ENCODE measurements around the gene HELT.

HELT gene

DNA sequence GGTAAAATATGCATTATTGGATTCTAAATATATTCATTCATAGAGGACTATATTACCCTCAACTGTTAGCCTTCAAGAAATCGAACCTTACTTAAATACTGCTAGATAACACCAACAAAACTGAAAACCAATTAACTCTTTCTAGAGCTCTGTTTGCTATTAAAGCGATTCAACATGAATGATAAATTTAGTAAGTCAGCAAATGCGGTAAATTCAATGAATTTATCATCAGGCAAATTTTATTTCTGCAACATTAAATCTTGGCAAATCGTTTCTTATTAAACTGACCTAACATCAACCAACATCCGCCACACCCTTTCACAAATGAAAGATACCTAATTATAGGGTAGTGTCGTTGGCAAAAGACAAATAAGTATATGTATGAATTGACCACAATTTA, 26.4 kb upstream of the HELT start:
- H3K27ac ChIP-seq (ENCODE audit: extremely low read depth, low read depth, low read length) = no peak overlapping the region
- no peaks in the 10 kb centered on the region for H3K9me3 ChIP-seq (ENCODE audit: control insufficient read depth, insufficient read depth, low read depth, low read length)
- ChIA-PET POLR2A (no interaction called here), CTCF (interaction anchor here (0.6 to 0.8 kb wide), 2 partner anchors 8 to 116 kb away, joined by 3 to 4 read pairs; no protein-coding TSS in a partner anchor)
- H3K36me3 ChIP-seq (ENCODE audit: control insufficient read depth in 2 of 2, insufficient read depth in 1 of 2, low read length in 2 of 2) = no peaks in the 10 kb centered on the region
- H3K4me1 ChIP-seq (ENCODE audit: control insufficient read depth, insufficient read depth, low read length) = no peaks in the 10 kb centered on the region
- no peak overlapping the region for H3K4me3 ChIP-seq (ENCODE audit: low read depth, low read length)
- TF ChIP-seq, protein P1, sequence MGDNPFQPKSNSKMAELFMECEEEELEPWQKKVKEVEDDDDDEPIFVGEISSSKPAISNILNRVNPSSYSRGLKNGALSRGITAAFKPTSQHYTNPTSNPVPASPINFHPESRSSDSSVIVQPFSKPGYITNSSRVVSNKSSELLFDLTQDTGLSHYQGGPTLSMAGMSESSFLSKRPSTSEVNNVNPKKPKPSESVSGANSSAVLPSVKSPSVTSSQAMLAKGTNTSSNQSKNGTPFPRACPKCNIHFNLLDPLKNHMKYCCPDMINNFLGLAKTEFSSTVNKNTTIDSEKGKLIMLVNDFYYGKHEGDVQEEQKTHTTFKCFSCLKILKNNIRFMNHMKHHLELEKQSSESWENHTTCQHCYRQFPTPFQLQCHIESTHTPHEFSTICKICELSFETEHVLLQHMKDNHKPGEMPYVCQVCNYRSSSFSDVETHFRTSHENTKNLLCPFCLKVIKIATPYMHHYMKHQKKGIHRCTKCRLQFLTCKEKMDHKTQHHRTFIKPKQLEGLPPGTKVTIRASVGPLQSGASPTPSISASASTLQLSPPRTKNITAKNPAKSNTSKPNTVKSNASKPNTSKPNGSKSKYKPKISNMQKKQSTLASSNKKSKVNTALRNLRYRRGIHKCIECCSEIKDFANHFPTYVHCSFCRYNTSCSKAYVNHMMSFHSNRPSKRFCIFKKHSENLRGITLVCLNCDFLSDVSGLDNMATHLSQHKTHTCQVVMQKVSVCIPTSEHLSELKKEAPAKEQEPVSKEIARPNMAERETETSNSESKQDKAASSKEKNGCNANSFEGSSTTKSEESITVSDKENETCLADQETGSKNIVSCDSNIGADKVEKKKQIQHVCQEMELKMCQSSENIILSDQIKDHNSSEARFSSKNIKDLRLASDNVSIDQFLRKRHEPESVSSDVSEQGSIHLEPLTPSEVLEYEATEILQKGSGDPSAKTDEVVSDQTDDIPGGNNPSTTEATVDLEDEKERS (tag by site-specific recombination; IDR thresholded peaks at IDR 0.05) = no peak
- TF ChIP-seq ZNF623 (tag by site-specific recombination; IDR thresholded peaks at IDR 0.05) = no peak
- no peak for TF ChIP-seq ZBTB21 (tag by site-specific recombination; IDR thresholded peaks at IDR 0.05)
- TF ChIP-seq, protein P2, sequence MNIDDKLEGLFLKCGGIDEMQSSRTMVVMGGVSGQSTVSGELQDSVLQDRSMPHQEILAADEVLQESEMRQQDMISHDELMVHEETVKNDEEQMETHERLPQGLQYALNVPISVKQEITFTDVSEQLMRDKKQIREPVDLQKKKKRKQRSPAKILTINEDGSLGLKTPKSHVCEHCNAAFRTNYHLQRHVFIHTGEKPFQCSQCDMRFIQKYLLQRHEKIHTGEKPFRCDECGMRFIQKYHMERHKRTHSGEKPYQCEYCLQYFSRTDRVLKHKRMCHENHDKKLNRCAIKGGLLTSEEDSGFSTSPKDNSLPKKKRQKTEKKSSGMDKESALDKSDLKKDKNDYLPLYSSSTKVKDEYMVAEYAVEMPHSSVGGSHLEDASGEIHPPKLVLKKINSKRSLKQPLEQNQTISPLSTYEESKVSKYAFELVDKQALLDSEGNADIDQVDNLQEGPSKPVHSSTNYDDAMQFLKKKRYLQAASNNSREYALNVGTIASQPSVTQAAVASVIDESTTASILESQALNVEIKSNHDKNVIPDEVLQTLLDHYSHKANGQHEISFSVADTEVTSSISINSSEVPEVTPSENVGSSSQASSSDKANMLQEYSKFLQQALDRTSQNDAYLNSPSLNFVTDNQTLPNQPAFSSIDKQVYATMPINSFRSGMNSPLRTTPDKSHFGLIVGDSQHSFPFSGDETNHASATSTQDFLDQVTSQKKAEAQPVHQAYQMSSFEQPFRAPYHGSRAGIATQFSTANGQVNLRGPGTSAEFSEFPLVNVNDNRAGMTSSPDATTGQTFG (tag by site-specific recombination; IDR thresholded peaks at IDR 0.05; ENCODE audit: borderline replicate concordance) = no peak
- TF ChIP-seq ZNF366 (tag by site-specific recombination; conservative IDR thresholded peaks at IDR 0.05) = no peak
- TF ChIP-seq, protein P3, sequence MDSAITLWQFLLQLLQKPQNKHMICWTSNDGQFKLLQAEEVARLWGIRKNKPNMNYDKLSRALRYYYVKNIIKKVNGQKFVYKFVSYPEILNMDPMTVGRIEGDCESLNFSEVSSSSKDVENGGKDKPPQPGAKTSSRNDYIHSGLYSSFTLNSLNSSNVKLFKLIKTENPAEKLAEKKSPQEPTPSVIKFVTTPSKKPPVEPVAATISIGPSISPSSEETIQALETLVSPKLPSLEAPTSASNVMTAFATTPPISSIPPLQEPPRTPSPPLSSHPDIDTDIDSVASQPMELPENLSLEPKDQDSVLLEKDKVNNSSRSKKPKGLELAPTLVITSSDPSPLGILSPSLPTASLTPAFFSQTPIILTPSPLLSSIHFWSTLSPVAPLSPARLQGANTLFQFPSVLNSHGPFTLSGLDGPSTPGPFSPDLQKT (IDR thresholded peaks at IDR 0.05; ENCODE audit: borderline replicate concordance, low read depth, low read length) = no peak
- TF ChIP-seq ZNF211 (tag by site-specific recombination; IDR thresholded peaks at IDR 0.05; ENCODE audit: low read depth) = no peak
- TF ChIP-seq, protein P4, sequence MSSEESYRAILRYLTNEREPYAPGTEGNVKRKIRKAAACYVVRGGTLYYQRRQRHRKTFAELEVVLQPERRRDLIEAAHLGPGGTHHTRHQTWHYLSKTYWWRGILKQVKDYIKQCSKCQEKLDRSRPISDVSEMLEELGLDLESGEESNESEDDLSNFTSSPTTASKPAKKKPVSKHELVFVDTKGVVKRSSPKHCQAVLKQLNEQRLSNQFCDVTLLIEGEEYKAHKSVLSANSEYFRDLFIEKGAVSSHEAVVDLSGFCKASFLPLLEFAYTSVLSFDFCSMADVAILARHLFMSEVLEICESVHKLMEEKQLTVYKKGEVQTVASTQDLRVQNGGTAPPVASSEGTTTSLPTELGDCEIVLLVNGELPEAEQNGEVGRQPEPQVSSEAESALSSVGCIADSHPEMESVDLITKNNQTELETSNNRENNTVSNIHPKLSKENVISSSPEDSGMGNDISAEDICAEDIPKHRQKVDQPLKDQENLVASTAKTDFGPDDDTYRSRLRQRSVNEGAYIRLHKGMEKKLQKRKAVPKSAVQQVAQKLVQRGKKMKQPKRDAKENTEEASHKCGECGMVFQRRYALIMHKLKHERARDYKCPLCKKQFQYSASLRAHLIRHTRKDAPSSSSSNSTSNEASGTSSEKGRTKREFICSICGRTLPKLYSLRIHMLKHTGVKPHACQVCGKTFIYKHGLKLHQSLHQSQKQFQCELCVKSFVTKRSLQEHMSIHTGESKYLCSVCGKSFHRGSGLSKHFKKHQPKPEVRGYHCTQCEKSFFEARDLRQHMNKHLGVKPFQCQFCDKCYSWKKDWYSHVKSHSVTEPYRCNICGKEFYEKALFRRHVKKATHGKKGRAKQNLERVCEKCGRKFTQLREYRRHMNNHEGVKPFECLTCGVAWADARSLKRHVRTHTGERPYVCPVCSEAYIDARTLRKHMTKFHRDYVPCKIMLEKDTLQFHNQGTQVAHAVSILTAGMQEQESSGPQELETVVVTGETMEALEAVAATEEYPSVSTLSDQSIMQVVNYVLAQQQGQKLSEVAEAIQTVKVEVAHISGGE (tag by site-specific recombination; conservative IDR thresholded peaks at IDR 0.05; ENCODE audit: low read depth) = no peak
- TF ChIP-seq ZNF521 (tag by site-specific recombination; IDR thresholded peaks at IDR 0.05) = no peak
- TF ChIP-seq ZNF2 (tag by site-specific recombination; IDR thresholded peaks at IDR 0.05) = no peak
- no peak for TF ChIP-seq MEIS1 (CRISPR knock-in tag; IDR thresholded peaks at IDR 0.05; ENCODE audit: borderline replicate concordance)

DNA sequence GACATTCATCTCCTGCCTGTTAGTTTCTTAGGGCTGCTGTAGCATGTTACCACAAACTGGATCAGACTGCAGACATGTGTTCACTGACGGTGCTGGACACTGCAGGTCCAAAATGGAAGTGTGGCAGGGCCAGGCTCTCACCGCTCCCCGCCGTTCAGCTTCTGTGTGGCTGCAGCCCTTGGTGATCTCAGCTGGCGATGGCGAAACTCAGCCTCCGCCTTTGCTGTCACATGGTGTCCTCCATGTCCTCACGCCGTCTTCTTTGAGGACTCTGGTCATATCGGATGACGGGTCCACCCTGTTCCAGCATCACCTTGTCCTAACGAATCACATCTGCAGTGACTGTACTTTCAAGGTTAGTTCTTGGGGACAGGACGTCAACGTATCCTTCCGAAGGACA, 25.9 kb upstream of the HELT start:
- Histone ChIP-seq H3K9me3 (ENCODE audit: control insufficient read depth, insufficient read depth, low read depth, low read length) (no peaks in the 10 kb centered on the region), H3K4me3 (ENCODE audit: low read depth, low read length) (no peak overlapping the region), H3K27ac (ENCODE audit: extremely low read depth, low read depth, low read length) (no peak overlapping the region), H3K36me3 (ENCODE audit: control insufficient read depth in 2 of 2, insufficient read depth in 1 of 2, low read length in 2 of 2) (no peaks in the 10 kb centered on the region), H3K4me1 (ENCODE audit: control insufficient read depth, insufficient read depth, low read length) (no peaks in the 10 kb centered on the region)
- ChIA-PET CTCF (interaction anchor here (0.6 kb wide), 1 partner anchor 116 kb away, joined by 3 read pairs; no protein-coding TSS in a partner anchor), POLR2A (no interaction called here)
- TF ChIP-seq, protein P5, sequence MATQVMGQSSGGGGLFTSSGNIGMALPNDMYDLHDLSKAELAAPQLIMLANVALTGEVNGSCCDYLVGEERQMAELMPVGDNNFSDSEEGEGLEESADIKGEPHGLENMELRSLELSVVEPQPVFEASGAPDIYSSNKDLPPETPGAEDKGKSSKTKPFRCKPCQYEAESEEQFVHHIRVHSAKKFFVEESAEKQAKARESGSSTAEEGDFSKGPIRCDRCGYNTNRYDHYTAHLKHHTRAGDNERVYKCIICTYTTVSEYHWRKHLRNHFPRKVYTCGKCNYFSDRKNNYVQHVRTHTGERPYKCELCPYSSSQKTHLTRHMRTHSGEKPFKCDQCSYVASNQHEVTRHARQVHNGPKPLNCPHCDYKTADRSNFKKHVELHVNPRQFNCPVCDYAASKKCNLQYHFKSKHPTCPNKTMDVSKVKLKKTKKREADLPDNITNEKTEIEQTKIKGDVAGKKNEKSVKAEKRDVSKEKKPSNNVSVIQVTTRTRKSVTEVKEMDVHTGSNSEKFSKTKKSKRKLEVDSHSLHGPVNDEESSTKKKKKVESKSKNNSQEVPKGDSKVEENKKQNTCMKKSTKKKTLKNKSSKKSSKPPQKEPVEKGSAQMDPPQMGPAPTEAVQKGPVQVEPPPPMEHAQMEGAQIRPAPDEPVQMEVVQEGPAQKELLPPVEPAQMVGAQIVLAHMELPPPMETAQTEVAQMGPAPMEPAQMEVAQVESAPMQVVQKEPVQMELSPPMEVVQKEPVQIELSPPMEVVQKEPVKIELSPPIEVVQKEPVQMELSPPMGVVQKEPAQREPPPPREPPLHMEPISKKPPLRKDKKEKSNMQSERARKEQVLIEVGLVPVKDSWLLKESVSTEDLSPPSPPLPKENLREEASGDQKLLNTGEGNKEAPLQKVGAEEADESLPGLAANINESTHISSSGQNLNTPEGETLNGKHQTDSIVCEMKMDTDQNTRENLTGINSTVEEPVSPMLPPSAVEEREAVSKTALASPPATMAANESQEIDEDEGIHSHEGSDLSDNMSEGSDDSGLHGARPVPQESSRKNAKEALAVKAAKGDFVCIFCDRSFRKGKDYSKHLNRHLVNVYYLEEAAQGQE (tag by site-specific recombination; IDR thresholded peaks at IDR 0.05) = no peak
- TF ChIP-seq ZNF341 (tag by site-specific recombination; IDR thresholded peaks at IDR 0.05; ENCODE audit: low read depth) (no peak), ZNF830 (tag by site-specific recombination; IDR thresholded peaks at IDR 0.05; ENCODE audit: low read depth) (no peak), ZNF175 (tag by site-specific recombination; IDR thresholded peaks at IDR 0.05) (no peak), ZNF792 (tag by site-specific recombination; IDR thresholded peaks at IDR 0.05) (no peak), ZNF2 (tag by site-specific recombination; IDR thresholded peaks at IDR 0.05) (no peak), GLIS1 (tag by site-specific recombination; IDR thresholded peaks at IDR 0.05) (no peak), ZNF19 (tag by site-specific recombination; IDR thresholded peaks at IDR 0.05; ENCODE audit: low read depth) (no peak), ZNF623 (tag by site-specific recombination; IDR thresholded peaks at IDR 0.05) (no peak), SCRT2 (tag by site-specific recombination; IDR thresholded peaks at IDR 0.05) (no peak), TRIM28 (IDR thresholded peaks at IDR 0.05; ENCODE audit: borderline replicate concordance, low read length) (no peak), ZNF530 (tag by site-specific recombination; IDR thresholded peaks at IDR 0.05; ENCODE audit: low read depth) (no peak)

All from HEK293 (cell line).